K562 (cell line): ENCODE measurements around the gene NOL4L. TPM values are rescaled to one million over a fixed set of nuclear protein-coding genes. Genes with fewer than 3 reads are reported as not detected.

Experiments
- ATAC-seq: fragments of 200-7000 bp; cut with Tn5 transposase; 3 replicates; pipeline ENCODE4 v1.9.1; 2020; ENCODE audit warnings: moderate library complexity
- BruUV-seq: library from RNA; stranded (reverse); fragments of 400-500 nt; replicated peaks from 2 replicates; lab custom pipeline; 2021; lab: Mats Ljungman, UMichigan
- CTCF ChIA-PET: fragments of 300-600 bp; formaldehyde crosslinking; extraction: SDS; loops from one replicate; lab custom pipeline; 2021; ENCODE audit warnings: low intra/inter-chr PET ratio; lab: Yijun Ruan, JAX
- POLR2A ChIA-PET: fragments of 300-600, 350-650 bp; sonication (Branson Sonifier 250); formaldehyde crosslinking; extraction: SDS; loops from one replicate; lab custom pipeline; 2021; ENCODE audit warnings: antibody characterized with exemption, inconsistent platforms; lab: Yijun Ruan, JAX
- DNase-seq, 4 experiments: peaks; one replicate each; pipeline versions ENCODE4 v3.0.0 to v3.0.0-alpha.2; 2011 to 2018; ENCODE audit warnings: low spot score in 3 of 4, mixed read lengths in 3 of 4; ENCODE audit errors: extremely low read depth in 1 of 4
- FAIRE-seq: peaks from 2 replicates; lab custom pipeline; 2011; peaks lifted over from hg19 to GRCh38; lab: Jason Lieb, UNC
- H2AFZ ChIP-seq: 2 replicates; pipeline ENCODE4 v1.6.0; 2011; ENCODE audit warnings: low read depth, low read length, control low read depth, inconsistent platforms
- H3K27ac ChIP-seq: fragments of 200-600 bp; 3 replicates; pipeline ENCODE4 v1.8.0; 2011; ENCODE audit warnings: low read depth, mild to moderate bottlenecking, control low read depth, inconsistent platforms, low read length, moderate library complexity, mixed read lengths; ENCODE audit errors: extremely low read depth
- H3K27me3 ChIP-seq, 2 experiments: fragments of 300-600 bp in 1 of 2; 2 replicates in 1 of 2; 3 replicates in 1 of 2; pipeline versions ENCODE4 v1.6.0 to v1.8.0; 2011; ENCODE audit warnings: inconsistent platforms in 2 of 2, low read length in 2 of 2, mild to moderate bottlenecking in 1 of 2, mixed read lengths in 1 of 2, moderate library complexity in 1 of 2; ENCODE audit not compliant: control insufficient read depth in 2 of 2, insufficient read depth in 2 of 2
- H3K36me3 ChIP-seq: fragments of 300-600 bp; 3 replicates; pipeline ENCODE4 v1.8.0; 2011; ENCODE audit warnings: mild to moderate bottlenecking, low read length, inconsistent platforms; ENCODE audit not compliant: control insufficient read depth, insufficient read depth
- H3K4me1 ChIP-seq, 2 experiments: fragments of 200-600 bp in 1 of 2; replicated peaks in 1 of 2; 2 replicates in 1 of 2; 3 replicates in 1 of 2; pipeline versions ENCODE4 v1.5.1 to v1.8.0; 2011; ENCODE audit warnings: inconsistent platforms in 2 of 2, low read length in 2 of 2, mild to moderate bottlenecking in 1 of 2, mixed read lengths in 1 of 2, moderate library complexity in 1 of 2; ENCODE audit not compliant: control insufficient read depth in 2 of 2, insufficient read depth in 2 of 2
- H3K4me2 ChIP-seq: 2 replicates; pipeline ENCODE4 v1.6.1; 2011; ENCODE audit warnings: low read length, control low read depth, inconsistent platforms, mixed read lengths; ENCODE audit not compliant: insufficient read depth
- H3K4me3 ChIP-seq: fragments of 200-600 bp; sonication (generic), shearing (Covaris generic); 2 replicates; pipeline ENCODE4 v1.5.1; 2016; ENCODE audit warnings: control low read depth, inconsistent platforms
- H3K79me2 ChIP-seq: fragments of 200-600 bp; 3 replicates; pipeline ENCODE4 v1.8.0; 2011; ENCODE audit warnings: low read length, inconsistent platforms; ENCODE audit not compliant: control insufficient read depth, insufficient read depth
- H3K9ac ChIP-seq, 2 experiments: 2 replicates each; pipeline versions ENCODE4 v1.6.0 to v1.6.1; 2011; ENCODE audit warnings: low read depth in 2 of 2, low read length in 2 of 2, control low read depth in 1 of 2, inconsistent platforms in 1 of 2, mild to moderate bottlenecking in 1 of 2, mixed read lengths in 1 of 2; ENCODE audit not compliant: insufficient read depth in 1 of 2
- H3K9me1 ChIP-seq: one replicate; pipeline ENCODE4 v1.6.0; 2011; ENCODE audit warnings: inconsistent platforms, mild to moderate bottlenecking, low read length, moderate library complexity; ENCODE audit not compliant: control insufficient read depth, insufficient read depth
- H3K9me3 ChIP-seq: replicated peaks from 2 replicates; pipeline ENCODE4 v1.5.1; 2011; ENCODE audit warnings: low read depth, low read length, inconsistent platforms; ENCODE audit not compliant: control insufficient read depth, insufficient read depth
- H4K20me1 ChIP-seq: replicated peaks from 2 replicates; pipeline ENCODE4 v1.6.1; 2011; ENCODE audit warnings: low read length, inconsistent platforms, mixed read lengths; ENCODE audit not compliant: control insufficient read depth, insufficient read depth
- CEBPG ChIP-seq, 3 experiments: fragments of 200-800 bp in 1 of 3; sonication (Bioruptor generic) in 1 of 3; sonication (generic) in 1 of 3; formaldehyde crosslinking in 1 of 3; IDR thresholded peaks in 2 of 3; conservative IDR thresholded peaks in 1 of 3; 2 replicates each; pipeline versions ENCODE4 v1.6.1 to v1.8.0; 2016 to 2022; ENCODE audit warnings: missing compliant biosample characterization in 2 of 3, missing genetic modification characterization in 2 of 3, mild to moderate bottlenecking in 1 of 3, missing genetic modification reagents in 1 of 3
- NUFIP1 ChIP-seq: fragments of 450-650 bp; IDR thresholded peaks from 2 replicates; pipeline ENCODE4 v1.6.1; 2018; ENCODE audit not compliant: partially characterized antibody
- POLR2G ChIP-seq: fragments of 200-400 bp; formaldehyde crosslinking; IDR thresholded peaks from 2 replicates; pipeline ENCODE4 v1.6.1; 2017; ENCODE audit warnings: low read depth, mild to moderate bottlenecking, antibody characterized with exemption, low read length, moderate library complexity
- SMC3 ChIP-seq: conservative IDR thresholded peaks from 2 replicates; pipeline ENCODE4 v1.6.1; 2011; ENCODE audit warnings: low read depth, low read length, improper control_type of control experiment; ENCODE audit not compliant: insufficient read depth
- YY1 ChIP-seq, 3 experiments: IDR thresholded peaks; 2 replicates each; pipeline ENCODE4 v1.6.1; 2011; ENCODE audit warnings: low read length in 2 of 3, mild to moderate bottlenecking in 2 of 3, moderate library complexity in 2 of 3, borderline replicate concordance in 1 of 3, control low read depth in 1 of 3, low read depth in 1 of 3; ENCODE audit not compliant: insufficient read depth in 3 of 3, insufficient replicate concordance in 2 of 3, control insufficient read depth in 1 of 3, insufficient read length in 1 of 3; ENCODE audit errors: extremely low read depth in 1 of 3
- ZNF766 ChIP-seq: fragments of 200-800 bp; sonication (Bioruptor generic); conservative IDR thresholded peaks from 2 replicates; pipeline ENCODE4 v1.6.1; 2016; ENCODE audit warnings: missing genetic modification characterization, missing compliant biosample characterization
- ZNF77 ChIP-seq: fragments of 250-450 bp; sonication (Bioruptor Pico); IDR thresholded peaks from 2 replicates; pipeline ENCODE4 v1.5.0; 2020
- WGBS: fragments of 100-300 bp; shearing (Covaris generic); methylation state at CpG from one replicate; pipeline ENCODE4 v1.1.6; 2016; ENCODE audit warnings: low coverage, mixed read lengths; ENCODE audit not compliant: insufficient coverage; ENCODE audit errors: missing lambda C conversion rate; 5-methylcytosine and 5-hydroxymethylcytosine counted together
- in situ Hi-C: fragments of 300-500 bp; cut with MboI; formaldehyde crosslinking; loops from 4 replicates; pipeline ENCODE4 v1.15.0; 2018; ENCODE audit warnings: inconsistent platforms, mixed read lengths
- intact Hi-C: fragments of 100-400 bp; cut with micrococcal nuclease; formaldehyde crosslinking; loops from 2 replicates; pipeline ENCODE4 v1.14.2; 2022
- polyA plus RNA-seq, 8 experiments: library from polyadenylated mRNA; depleted of rRNA in 4 of 8; stranded (reverse) in 5 of 8; unstranded in 3 of 8; fragments of >200 nt; fragmentation: Nextera tagmentation in 2 of 8; fragmentation: Illumina TruSeq in 1 of 8; extraction: Ambion mirVana in 2 of 8; extraction: Trizol in 1 of 8; gene quantifications; 2 replicates each; pipeline versions ENCODE4 v1.2.1 to v1.2.3, GENCODE V29; 2011 to 2014; ENCODE audit warnings: inconsistent platforms in 1 of 8, missing spikeins in 1 of 8
- total RNA-seq, 7 experiments: library from RNA; depleted of rRNA in 6 of 7; stranded (reverse); fragments of >200 nt in 6 of 7; fragmentation: Illumina TruSeq in 2 of 7; extraction: Trizol in 2 of 7; gene quantifications; 2 replicates each; pipeline versions ENCODE4 v1.2.1 to v1.2.3, GENCODE V29; 2011 to 2021; ENCODE audit warnings: low replicate concordance in 1 of 7
- TF ChIP-seq, protein P1 (sequence below): sonication (generic); formaldehyde crosslinking; IDR thresholded peaks from 2 replicates; pipeline ENCODE4 v1.8.1; 2023; ENCODE audit warnings: mild to moderate bottlenecking, missing genetic modification reagents
- TF ChIP-seq, protein P2 (sequence below): fragments of 450-650 bp; IDR thresholded peaks from one replicate; pipeline ENCODE4 v1.6.1; 2018; ENCODE audit warnings: mild to moderate bottlenecking, moderate library complexity; ENCODE audit not compliant: partially characterized antibody

Gene NOL4L
- total and polyA plus RNA-seq, 9 of the 15 experiments (the other 6 are each of a cell fraction or from before 2014, with no cell fraction given), result 5.1 to 36.2 (median 13.6) TPM

DNA sequence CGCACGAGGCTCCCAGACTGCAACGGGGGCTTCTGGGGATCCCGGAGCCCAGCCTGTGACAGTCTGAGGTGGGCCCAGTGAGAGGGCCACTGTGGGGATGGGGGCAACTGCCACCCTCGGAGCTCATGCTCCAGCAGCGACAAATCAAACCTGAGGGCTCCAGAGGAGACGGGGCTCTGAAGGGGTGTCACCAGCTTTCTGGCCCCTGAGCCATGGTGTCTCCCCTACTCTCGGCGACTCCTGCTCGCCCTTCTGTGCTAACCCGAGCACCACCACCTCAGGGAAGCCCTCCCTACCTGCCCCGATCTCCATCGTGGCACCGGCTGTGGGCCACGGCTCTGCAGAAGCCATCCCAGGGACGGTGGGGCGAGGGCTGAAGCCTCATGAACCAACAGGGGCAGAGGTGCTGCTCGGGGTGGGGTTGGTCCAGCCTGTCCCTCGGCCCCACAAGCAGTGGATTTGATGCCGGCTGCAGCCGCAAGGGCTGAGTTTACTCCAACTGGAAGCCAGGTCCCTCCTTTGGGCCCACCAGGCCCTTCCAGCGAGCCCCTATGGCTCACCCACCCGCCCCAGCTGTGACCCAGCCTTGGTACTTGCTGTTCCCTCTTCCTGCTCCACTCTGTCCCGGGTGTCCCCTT lies 124.3 kb downstream of the NOL4L start:
- TF ChIP-seq POLR2G (peak; percentile 48; the same call in 1 of the 2 replicates), ZNF766 (CRISPR knock-in tag) (no peak)
- TF ChIP-seq, all 486 proteins: peak for 1
- FAIRE-seq (no peak), ATAC-seq (no peak), DNase-seq (no peak)
- Histone ChIP-seq H3K4me3 (no peak overlapping the region), H4K20me1 (no peaks in the 10 kb centered on the region; the same call in 1 of the 2 replicates), H3K9ac (peak overlapping the region in 1 of 2 experiments; percentile 7; a peak in 1 of 4 replicates), H2AFZ (no peak overlapping the region), H3K36me3 (peaks cover 52% of the 10 kb centered on the region; the same call in 2 of the 3 replicates), H3K79me2 (no peaks in the 10 kb centered on the region; the same call in 2 of the 3 replicates), H3K9me1 (no peaks in the 10 kb centered on the region), H3K4me1 (peaks cover 0 to 75% of the 10 kb centered on the region in 2 experiments; a peak in 2 of 5 replicates), H3K9me3 (no peaks in the 10 kb centered on the region), H3K27me3 (no peaks in the 10 kb centered on the region), H3K27ac (no peak overlapping the region), H3K4me2 (no peak overlapping the region)
- WGBS, result 88% methylated on average over 16 of the region's 24 CpGs
- in situ Hi-C loops, result no loop called here
- CTCF ChIA-PET, result no interaction called here
- POLR2A ChIA-PET, result interaction anchor here (0.8 kb wide), 1 partner anchor 11 kb away, joined by 3 read pairs; no protein-coding TSS in a partner anchor
- intact Hi-C loops, result no loop called here
- no TSS peak for BruUV-seq

DNA sequence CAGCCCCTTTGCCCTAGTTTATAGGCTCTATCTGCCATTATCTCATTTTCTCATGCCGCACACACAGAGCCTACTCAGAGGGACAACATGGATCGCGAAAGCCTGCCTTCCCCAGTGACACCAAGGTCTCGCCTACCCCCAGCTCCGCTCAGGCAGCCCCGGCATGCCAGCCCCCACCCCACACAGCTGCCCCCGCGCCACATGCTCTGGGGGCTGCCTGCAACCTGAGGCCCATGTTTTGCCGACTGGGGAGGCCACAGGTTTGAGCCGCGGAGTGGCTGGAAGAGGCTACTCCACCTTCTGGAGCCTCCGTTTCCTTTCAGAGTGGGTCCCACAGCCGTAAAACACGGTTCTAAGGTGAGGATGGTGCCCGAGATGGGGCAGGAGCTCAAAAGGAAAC lies 124.9 kb downstream of the NOL4L start:
- no TSS peak for BruUV-seq
- Histone ChIP-seq H3K9me3 (no peaks in the 10 kb centered on the region), H3K4me2 (no peak overlapping the region), H3K36me3 (peaks cover 52% of the 10 kb centered on the region; the same call in 2 of the 3 replicates), H2AFZ (no peak overlapping the region), H3K9me1 (no peaks in the 10 kb centered on the region), H4K20me1 (no peaks in the 10 kb centered on the region; the same call in 1 of the 2 replicates), H3K27ac (no peak overlapping the region), H3K79me2 (no peaks in the 10 kb centered on the region; the same call in 2 of the 3 replicates), H3K4me3 (no peak overlapping the region), H3K4me1 (peaks cover 0 to 69% of the 10 kb centered on the region in 2 experiments; a peak in 2 of 5 replicates), H3K27me3 (no peaks in the 10 kb centered on the region), H3K9ac (no peak overlapping the region; a peak in 1 of 4 replicates)
- FAIRE-seq, result no peak
- in situ Hi-C loops (no loop called here), intact Hi-C loops (no loop called here)
- no peak for DNase-seq
- ATAC-seq, result no peak
- CTCF ChIA-PET, result no interaction called here
- WGBS, result 87% methylated on average over 11 of the region's 15 CpGs
- POLR2A ChIA-PET, result interaction anchor here (0.8 kb wide), 1 partner anchor 11 kb away, joined by 3 read pairs; no protein-coding TSS in a partner anchor
- TF ChIP-seq NUFIP1 (no peak), SMC3 (no peak), ZNF77 (no peak), CEBPG (CRISPR knock-in tag; IDR thresholded peaks at IDR 0.05) (no peak), CEBPG (tag; conservative IDR thresholded peaks at IDR 0.05 in 1 of 2, IDR thresholded peaks at IDR 0.05 in 1 of 2) (no peak), YY1 (IDR thresholded peaks at IDR 0.05; ENCODE audit: borderline replicate concordance in 1 of 3, control insufficient read depth in 1 of 3, extremely low read depth in 1 of 3, insufficient read depth in 3 of 3, insufficient read length in 1 of 3, insufficient replicate concordance in 2 of 3, low read depth in 1 of 3, low read length in 2 of 3) (no peak)
- TF ChIP-seq, protein P1, sequence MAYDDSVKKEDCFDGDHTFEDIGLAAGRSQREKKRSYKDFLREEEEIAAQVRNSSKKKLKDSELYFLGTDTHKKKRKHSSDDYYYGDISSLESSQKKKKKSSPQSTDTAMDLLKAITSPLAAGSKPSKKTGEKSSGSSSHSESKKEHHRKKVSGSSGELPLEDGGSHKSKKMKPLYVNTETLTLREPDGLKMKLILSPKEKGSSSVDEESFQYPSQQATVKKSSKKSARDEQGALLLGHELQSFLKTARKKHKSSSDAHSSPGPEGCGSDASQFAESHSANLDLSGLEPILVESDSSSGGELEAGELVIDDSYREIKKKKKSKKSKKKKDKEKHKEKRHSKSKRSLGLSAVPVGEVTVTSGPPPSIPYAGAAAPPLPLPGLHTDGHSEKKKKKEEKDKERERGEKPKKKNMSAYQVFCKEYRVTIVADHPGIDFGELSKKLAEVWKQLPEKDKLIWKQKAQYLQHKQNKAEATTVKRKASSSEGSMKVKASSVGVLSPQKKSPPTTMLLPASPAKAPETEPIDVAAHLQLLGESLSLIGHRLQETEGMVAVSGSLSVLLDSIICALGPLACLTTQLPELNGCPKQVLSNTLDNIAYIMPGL (CRISPR knock-in tag), result no peak
- TF ChIP-seq, protein P2, sequence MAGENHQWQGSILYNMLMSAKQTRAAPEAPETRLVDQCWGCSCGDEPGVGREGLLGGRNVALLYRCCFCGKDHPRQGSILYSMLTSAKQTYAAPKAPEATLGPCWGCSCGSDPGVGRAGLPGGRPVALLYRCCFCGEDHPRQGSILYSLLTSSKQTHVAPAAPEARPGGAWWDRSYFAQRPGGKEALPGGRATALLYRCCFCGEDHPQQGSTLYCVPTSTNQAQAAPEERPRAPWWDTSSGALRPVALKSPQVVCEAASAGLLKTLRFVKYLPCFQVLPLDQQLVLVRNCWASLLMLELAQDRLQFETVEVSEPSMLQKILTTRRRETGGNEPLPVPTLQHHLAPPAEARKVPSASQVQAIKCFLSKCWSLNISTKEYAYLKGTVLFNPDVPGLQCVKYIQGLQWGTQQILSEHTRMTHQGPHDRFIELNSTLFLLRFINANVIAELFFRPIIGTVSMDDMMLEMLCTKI, result no peak
